ENCODE results near the gene KRT77.
"Not testable (repeated sequence)": the region's sequence is repeated elsewhere in the genome, so short reads cannot be mapped to it uniquely, and the experiment has no call there.

KRT77 gene

DNA sequence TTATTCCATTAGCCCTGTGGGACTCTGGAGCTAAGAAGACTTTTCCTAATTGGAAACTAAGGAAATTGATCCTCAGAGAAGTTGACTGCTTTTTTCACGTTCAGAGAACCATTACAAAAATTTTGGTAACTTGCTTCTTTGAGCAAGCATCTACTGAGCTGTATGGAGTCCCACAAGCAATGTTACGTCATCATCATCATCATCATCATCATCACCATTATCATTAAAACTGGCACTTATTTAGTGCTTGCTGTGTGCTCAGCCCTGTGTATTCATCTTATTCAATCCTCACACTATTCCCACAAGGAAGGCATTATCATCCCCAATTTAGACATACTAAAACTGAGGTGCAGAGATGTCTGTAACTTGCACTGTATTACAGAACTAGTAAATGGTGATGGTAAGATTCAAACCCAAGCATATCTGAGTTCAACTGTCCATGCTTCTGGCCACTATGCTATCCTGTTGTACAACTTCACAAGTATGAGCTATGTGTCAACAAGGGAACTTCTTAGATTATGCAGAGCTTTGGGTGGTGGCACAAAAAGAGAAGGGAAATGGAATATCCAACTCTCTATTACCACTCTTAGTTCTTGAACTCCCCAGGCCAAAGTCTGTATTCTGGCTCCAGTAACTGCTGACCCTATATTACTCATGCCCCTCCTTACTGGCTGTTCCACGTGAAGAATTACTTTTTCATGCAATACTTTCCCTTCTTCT lies 29.5 kb downstream of the KRT77 start:
- DNase-seq, result no peak

- DNase-seq, result no peak
Measured at GRCh38 chr12:52673217-52673616, 30.1 kb downstream of the KRT77 start.

DNA sequence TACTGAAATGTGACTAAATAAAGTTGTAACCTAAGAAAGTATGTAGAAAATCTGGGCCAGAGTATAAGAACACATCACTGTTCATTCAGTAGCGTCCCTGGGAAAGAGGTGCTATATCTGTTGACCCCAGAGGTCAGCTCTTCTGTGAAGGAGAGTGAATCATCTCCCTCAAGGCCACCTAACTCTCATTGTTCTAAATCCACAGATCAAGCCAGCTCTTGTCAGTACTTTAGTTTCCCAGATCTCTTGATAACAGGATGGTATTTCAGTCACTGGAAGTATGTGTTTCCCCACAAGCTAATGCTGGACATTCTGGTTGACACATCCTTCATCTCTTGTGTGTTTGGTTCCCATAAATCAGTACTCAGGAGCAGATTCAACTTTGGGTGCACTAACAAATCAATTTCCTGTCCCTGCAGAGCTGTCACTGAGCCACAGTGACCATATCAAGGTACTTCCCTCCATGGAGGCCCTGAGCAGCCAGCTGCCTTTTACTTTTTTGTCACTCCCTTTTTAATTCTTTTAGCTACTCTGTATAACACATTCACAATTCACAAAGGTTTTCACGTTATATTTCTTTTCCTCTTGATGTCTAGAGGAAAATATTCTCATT lies 30.9 kb downstream of the KRT77 start:
- DNase-seq, result no peak

- DNase-seq, result no peak
Measured at GRCh38 chr12:52670961-52671360, 32.4 kb downstream of the KRT77 start.

DNA sequence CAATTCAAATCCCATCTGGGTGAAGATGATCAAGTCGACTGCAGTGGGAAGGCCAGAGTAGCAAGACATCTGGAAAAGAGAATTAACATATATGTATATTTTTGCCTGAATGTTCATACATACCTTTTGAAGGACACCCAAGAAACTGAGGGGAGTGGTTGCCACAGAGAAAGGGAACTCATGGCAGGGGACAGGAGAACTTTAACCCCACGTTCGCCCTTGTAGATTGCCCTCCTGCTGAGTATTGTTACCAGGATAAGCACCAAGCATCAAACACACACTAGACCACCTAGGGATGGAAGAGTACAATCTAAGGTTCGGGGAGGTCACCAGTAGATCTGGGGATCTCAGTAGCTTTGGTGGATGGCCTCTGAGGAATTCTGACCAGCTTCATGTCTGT lies 32.8 kb downstream of the KRT77 start:
- DNase-seq, result no peak

- not testable (repeated sequence) for DNase-seq
Measured at GRCh38 chr12:52669941-52670340, 33.4 kb downstream of the KRT77 start.

GRCh38 chr12:52669426-52669825 lies 33.9 kb downstream of the KRT77 start:
- no peak for DNase-seq

DNA sequence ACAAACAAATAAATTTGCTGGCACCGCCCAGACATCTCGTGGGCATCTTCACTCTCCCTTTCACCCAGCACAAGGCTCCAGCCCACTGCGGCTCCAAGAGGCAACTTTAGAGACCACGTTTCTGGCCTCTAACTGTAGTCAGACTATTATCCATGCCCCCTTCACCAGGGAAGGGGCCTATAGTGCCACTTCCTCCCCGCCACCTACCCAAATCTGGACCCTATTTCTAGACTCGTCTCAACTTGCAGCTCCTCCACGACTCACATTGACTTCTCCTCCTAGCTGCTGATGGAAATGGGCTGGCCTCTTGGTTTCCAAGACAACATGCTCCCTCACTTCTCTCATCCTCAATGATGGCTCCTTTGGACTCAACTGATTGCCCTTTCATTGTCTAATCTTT lies 35.4 kb downstream of the KRT77 start:
- no peak for DNase-seq

DNA sequence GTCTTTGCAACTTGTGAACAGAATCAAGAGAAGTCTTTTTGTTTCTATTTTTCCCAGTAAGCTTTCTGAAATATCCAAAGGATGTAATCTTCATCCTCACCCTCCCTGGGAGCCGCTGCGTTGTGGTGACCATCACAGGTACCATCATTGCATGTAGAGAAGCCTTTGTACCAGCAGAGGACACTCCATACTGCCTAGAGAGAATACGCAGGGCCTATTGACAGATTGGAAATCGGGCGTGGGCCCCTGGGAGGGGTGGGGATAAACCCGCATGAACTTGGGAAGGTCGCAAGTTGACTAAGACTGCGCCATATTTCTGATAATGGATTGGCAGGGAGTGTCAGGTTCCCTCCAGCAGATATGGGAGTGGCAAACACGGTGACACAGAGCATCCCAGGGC lies 35.8 kb downstream of the KRT77 start:
- DNase-seq, result no peak

GRCh38 chr12:52666471-52666870 lies 36.9 kb downstream of the KRT77 start:
- DNase-seq, result no peak

DNA sequence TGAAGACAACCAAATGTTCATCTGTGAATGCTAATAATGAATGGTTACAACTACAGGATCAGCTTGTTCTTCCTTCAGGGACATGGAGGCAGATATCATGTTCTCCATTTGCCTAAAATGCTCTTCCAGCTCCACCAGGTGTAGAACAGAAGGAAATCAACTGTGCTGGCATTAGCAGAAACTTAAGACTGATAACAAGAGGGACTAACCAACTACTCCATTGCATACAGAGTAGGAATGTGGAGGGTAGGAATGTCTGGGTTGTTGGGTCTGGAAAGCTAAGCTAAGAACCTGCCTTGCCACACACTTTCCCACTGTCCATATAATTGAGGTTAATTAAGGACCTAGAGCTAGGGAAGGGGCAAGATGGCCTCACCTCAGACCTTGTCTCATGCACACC lies 39.9 kb downstream of the KRT77 start:
- DNase-seq, result no peak

- DNase-seq, result no peak
Measured at GRCh38 chr12:52662918-52663229, 40.5 kb downstream of the KRT77 start.

DNA sequence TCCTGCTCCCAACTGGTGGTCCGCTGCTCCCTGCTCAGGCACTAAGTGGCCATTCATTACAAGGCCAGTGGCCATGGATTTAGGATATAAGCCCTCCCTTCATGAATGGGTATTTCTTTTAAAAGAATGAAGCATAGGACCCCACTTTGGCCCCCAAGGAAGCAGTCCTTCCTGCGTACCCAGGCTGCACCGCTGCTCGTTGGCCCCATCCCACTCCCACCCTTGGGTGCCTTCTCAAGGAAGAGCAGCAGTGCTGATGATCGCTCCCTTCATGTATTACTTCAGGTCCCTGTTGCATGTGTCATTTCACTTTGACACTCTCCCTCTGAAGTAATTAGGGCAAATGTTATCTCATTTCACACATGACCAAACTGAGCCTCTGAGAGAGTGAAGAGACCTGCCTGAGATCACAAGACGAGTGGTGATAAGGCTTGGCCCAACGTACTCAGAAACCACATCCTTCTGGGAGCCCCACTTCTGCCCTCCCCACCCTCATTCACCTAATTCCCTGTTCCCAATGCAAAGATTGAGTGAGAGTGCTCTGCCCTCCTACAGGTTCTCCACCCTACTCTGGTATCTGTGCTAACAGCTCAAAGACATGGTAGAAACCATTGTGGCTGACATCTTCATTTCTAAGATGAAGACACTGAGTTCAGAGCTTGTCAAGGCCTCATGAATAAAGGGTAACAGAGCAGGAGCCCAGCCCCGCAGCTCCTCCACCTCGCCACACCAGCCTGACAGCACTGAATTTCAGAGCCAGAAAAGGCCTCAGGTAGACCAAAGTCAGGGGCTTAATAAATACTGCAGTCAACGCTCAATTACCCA lies 41.0 kb downstream of the KRT77 start:
- DNase-seq, result no peak

- DNase-seq, result no peak
Measured at GRCh38 chr12:52661668-52662067, 41.7 kb downstream of the KRT77 start.

GRCh38 chr12:52660934-52661499 lies 42.3 kb downstream of the KRT77 start:
- no peak for DNase-seq

GRCh38 chr12:52659951-52660350 lies 43.4 kb downstream of the KRT77 start:
- DNase-seq, result no peak

DNA sequence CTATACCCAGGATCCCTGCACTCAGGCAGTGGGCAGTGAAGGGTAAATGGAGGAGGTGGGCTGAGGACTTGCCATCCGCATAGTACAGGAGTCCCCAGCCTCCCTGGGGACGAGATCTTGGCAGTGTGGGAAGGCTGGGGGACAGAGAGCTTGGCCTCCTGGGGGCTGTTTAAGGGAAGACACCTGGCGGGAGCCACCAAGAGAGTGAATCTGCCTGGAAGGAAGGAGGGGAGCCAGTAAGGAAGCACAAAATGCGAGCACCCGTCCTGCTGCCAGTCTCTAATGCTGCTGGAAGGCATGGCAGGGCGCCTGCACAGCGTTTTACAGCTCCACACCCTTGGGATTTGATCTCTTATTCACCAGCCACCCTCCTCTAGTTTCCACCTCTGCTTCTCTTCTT lies 43.9 kb downstream of the KRT77 start:
- DNase-seq, result no peak

- DNase-seq, result no peak
Measured at GRCh38 chr12:52658196-52658595, 45.1 kb downstream of the KRT77 start.

- DNase-seq, result no peak
Measured at GRCh38 chr12:52657250-52657902, 45.9 kb downstream of the KRT77 start.

DNA sequence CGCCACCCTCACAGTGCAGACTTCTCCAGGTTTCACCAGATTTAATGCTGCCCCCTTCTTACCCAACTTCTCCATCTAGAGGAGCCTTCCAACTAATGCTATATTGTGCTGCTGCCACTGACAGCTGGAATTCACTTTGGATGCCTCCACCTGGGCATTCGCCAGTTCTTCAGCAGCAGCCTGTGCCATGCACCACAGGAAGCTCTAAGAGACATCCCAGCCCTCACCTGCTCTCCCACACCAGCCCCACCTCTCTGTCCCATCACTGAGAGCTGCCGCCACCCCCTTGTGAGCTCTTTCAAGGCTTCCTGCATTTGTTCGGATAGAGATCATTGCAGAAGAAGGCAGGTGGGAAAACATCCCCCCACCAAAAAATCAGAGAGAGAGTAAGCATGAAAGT lies 46.7 kb downstream of the KRT77 start:
- no peak for DNase-seq

DNA sequence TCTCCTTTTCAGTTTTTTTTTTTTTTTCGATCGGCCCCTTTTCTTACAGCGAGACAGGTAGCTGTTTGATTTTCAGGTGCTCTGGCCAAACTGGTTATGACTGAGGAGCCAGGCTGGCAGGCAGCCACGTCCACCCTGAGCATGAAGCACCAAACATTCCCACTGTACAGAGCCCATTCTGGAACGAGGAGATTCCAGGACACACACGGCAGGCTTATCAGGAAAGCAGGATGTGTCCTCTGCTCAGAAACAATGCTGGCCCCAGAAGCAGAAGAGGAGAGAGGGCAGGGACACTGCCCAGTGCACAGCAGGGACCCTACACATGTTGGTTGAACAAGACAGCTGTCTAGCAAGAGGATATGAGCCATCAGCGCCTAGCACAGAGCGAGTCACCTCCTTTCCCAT lies 47.6 kb downstream of the KRT77 start:
- DNase-seq, result no peak

DNA sequence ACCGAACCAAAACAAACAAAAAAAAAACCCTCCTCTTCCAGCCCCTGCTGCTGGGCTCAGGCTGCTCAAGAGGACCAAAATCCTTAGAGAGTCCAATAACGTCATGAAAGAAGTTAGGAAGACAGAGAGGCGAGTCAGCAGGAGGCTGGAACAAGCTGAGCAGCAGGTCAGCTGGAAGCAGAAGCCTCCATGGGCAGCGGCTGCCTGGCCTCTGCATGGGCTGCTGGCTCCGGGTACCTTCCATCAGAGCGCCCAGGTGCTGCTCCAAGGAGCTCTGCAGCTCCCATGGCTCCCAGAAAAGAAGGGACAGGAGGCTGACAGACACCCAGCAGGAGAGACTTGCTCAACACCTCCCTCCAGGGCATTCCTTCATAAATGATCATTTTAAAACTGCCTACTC lies 48.1 kb downstream of the KRT77 start:
- DNase-seq, result no peak

GRCh38 chr12:52651726-52652261 lies 51.5 kb downstream of the KRT77 start, which contains the start of gene KRT2:
KRT2 (minus strand) TSS chr12:52652211; CDS start chr12:52652142, 69 bp downstream.
- no peak for DNase-seq
